Peyer's patch (tissue), 4 donors: ENCODE measurements around the gene LRRC42.

ENCODE experiments used
- CTCF ChIP-seq, 6 experiments: fragments of 450-650 bp in 4 of 6; fragments of 200-600 bp in 2 of 6; sonication (generic) in 1 of 6; IDR thresholded peaks; one replicate each; pipeline ENCODE4 v1.5.1; 2017 to 2019; ENCODE audit warnings: antibody characterized with exemption in 6 of 6, mild to moderate bottlenecking in 3 of 6, moderate library complexity in 1 of 6
- POLR2A ChIP-seq, 2 donors: fragments of 450-650 bp; IDR thresholded peaks; one replicate each; pipeline ENCODE4 v1.5.1; 2017; ENCODE audit warnings: antibody characterized with exemption in 2 of 2, mild to moderate bottlenecking in 2 of 2, moderate library complexity in 2 of 2

- TF ChIP-seq POLR2A (IDR thresholded peaks at IDR 0.05) (no peak), CTCF (IDR thresholded peaks at IDR 0.05) (no peak)
Measured at GRCh38 chr1:54009406-54009805, 63.3 kb downstream of the LRRC42 start.
